Measurements from ENCODE around the gene GCNT2. TPM values are rescaled to one million over a fixed set of nuclear protein-coding genes. Genes with fewer than 3 reads are reported as not detected.

The GCNT2 gene
- total and polyA plus RNA-seq, 12 donors = 5.1 to 67.9 (median 45.0) TPM

DNA sequence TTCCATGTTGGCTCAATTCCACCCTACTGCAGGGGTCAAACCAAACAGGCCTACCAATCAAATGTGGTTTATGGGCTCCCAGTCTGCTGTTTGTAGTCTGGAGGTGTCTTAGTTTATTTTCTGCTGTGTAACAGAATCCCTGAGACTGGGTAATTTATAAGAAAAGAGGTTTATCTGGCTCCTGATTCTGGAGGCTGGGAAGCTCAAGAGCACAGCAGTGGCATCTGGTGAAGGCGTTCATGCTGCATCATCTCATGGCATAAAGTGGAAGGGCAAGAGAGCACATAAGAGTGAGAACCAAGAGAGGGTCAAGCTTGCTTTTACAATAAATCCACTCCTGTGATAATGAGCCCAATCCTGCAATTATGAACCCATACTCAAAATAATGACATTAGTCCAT is 87.9 kb downstream of the GCNT2 start:
- WGBS, 2 donors = 90 to 100% methylated on average over 1 of the region's 1 CpG
- no peak for DNase-seq
- Histone ChIP-seq H3K4me1 (peaks cover 0 to 39% (median 12%) of the 10 kb centered on the region in 9 donors), H3K36me3 (no peaks in the 10 kb centered on the region), H3K27ac (peak overlapping the region in 8 of 10 donors; percentile 54 to 85 (median 78)), H3K27me3 (no peaks in the 10 kb centered on the region), H3K4me3 (no peak overlapping the region), H3K9me3 (peaks cover 0 to 8% (median 0%) of the 10 kb centered on the region in 11 donors)
- no peak for ATAC-seq
- no peak for TF ChIP-seq CTCF (IDR thresholded peaks at IDR 0.05)
- intact Hi-C loops (cut with DNase I) = no loop called here

DNA sequence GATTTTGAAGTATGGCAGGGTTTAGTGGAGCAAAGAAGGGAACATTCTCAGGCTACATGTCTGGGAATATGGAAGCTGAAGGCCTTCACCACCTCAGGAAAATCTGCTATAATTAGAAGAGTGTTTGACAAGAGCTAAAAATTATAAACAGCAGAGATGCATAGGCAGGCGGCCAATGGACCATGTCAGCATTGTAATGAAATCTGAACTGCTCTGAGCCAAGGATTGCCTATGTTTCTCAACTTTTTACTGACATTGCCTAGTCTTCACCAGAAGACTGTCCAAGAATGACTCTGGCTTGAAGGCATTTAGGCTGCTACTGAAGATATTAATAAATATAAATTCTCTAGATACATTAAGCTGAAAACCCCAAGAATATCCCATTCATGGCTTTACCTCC is 89.1 kb downstream of the GCNT2 start:
- Histone ChIP-seq H3K36me3 (no peaks in the 10 kb centered on the region), H3K4me1 (peaks cover 0 to 42% (median 12%) of the 10 kb centered on the region in 9 donors), H3K27ac (peak overlapping the region; percentile 54 to 85 (median 77)), H3K4me3 (no peak overlapping the region), H3K27me3 (no peaks in the 10 kb centered on the region), H3K9me3 (peaks cover 0 to 8% (median 0%) of the 10 kb centered on the region in 11 donors)
- no peak for TF ChIP-seq CTCF (IDR thresholded peaks at IDR 0.05)
- ATAC-seq (peak; percentile 70 to 93 (median 81)), DNase-seq (peak; percentile 30 to 67)
- intact Hi-C loops (cut with DNase I) = loop anchor here in 2 of 10 donors (5.0 to 10.0 kb wide), 2 partner anchors 85 to 98 kb away; partner anchors contain the start of gene GCNT2 (in 1 of the 2)
- WGBS, 2 donors = 34 to 45% methylated on average over 1 of the region's 1 CpG

DNA sequence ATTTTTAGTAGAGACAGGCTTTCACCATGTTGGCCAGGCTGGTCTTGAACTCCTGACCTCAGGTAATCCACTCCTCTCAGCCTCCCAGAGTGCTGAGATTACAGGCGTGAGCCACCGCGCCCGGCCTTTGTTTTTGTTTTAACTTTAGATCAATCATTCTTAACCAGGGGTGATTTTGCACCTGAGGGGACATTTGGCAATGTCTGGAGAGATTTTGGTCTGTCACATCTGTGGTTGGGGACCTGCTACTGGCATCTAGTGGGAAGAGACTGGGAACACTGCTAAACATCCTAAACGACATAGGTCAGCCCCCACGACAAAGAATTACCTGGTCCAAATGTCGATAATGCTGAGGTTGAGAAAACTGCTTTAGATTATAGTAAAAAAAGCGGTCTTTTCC is 91.0 kb downstream of the GCNT2 start:
- H3K4me1 ChIP-seq = peaks cover 0 to 42% (median 12%) of the 10 kb centered on the region in 9 donors
- H3K9me3 ChIP-seq = peaks cover 0 to 8% (median 0%) of the 10 kb centered on the region in 11 donors
- no peaks in the 10 kb centered on the region for H3K27me3 ChIP-seq
- ATAC-seq (no peak), DNase-seq (no peak)
- 75 to 84% methylated on average over 8 of the region's 8 CpGs for WGBS, 2 donors
- no peaks in the 10 kb centered on the region for H3K36me3 ChIP-seq
- H3K4me3 ChIP-seq = no peak overlapping the region
- intact Hi-C loops (cut with DNase I) = loop anchor here in 2 of 10 donors (5.0 to 10.0 kb wide), 2 partner anchors 87 to 100 kb away; partner anchors contain the start of gene GCNT2 (in 1 of the 2)
- peak overlapping the region in 5 of 10 donors; percentile 6 to 85 (median 11) for H3K27ac ChIP-seq
- TF ChIP-seq CTCF (IDR thresholded peaks at IDR 0.05) = no peak

DNA sequence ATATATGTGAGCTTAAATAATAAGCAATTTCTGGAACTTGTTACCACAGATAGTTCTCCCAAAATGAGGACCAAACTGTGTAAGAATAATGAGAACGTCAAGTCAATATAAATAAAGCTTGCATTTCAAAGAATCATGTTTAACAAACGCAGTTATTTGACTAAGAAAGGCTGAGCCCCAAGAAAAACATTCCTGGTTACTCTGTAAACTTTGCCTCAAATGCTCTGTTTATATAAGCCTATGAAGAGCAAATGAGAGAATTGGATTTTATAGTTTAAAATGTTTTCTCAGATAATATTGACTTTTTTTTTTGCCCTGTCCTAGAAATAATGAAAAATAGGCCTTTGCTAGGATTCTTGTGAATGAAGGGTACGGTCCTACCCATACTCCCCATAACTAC is 91.9 kb downstream of the GCNT2 start:
- TF ChIP-seq CTCF (IDR thresholded peaks at IDR 0.05) = no peak
- intact Hi-C loops (cut with DNase I) = loop anchor here in 2 of 10 donors (5.0 to 10.0 kb wide), 2 partner anchors 88 to 101 kb away; partner anchors contain the start of gene GCNT2 (in 1 of the 2)
- no peaks in the 10 kb centered on the region for H3K27me3 ChIP-seq
- ATAC-seq (no peak), DNase-seq (no peak)
- H3K4me3 ChIP-seq = no peak overlapping the region
- 44 to 56% methylated on average over 3 of the region's 3 CpGs for WGBS, 2 donors
- peaks cover 0 to 42% (median 12%) of the 10 kb centered on the region in 9 donors for H3K4me1 ChIP-seq
- H3K36me3 ChIP-seq = no peaks in the 10 kb centered on the region
- peak overlapping the region in 6 of 10 donors; percentile 5 to 85 (median 10) for H3K27ac ChIP-seq
- H3K9me3 ChIP-seq = peaks cover 0 to 8% (median 0%) of the 10 kb centered on the region in 11 donors
